Endothelial cell of umbilical vein (primary cell): ENCODE data around the gene TSFM. TPM values are rescaled to one million over a fixed set of nuclear protein-coding genes. Genes with fewer than 3 reads are reported as not detected.

Experiments
- BruUV-seq: library from RNA; stranded (reverse); fragments of 400-500 nt; replicated peaks from 2 replicates; lab custom pipeline; 2021; lab: Mats Ljungman, UMichigan
- CTCF ChIA-PET: fragments of 300-600, 350-600 bp; sonication (Branson Sonifier 250); formaldehyde crosslinking; loops from one replicate; lab custom pipeline; 2021; ENCODE audit warnings: antibody characterized with exemption, inconsistent platforms; lab: Charles Lee
- POLR2A ChIA-PET: fragments of 300-600, 350-600 bp; sonication (Branson Sonifier 250); formaldehyde crosslinking; loops from one replicate; lab custom pipeline; 2021; ENCODE audit warnings: antibody characterized with exemption, inconsistent platforms; lab: Charles Lee
- DNase-seq: peaks from one replicate; pipeline ENCODE4 v3.0.0-alpha.2; 2011; ENCODE audit warnings: low read depth, low spot score
- FAIRE-seq: peaks from 2 replicates; lab custom pipeline; 2011; peaks lifted over from hg19 to GRCh38; lab: Jason Lieb, UNC
- H2AFZ ChIP-seq: 2 replicates; pipeline ENCODE4 v1.6.0; 2012; ENCODE audit warnings: low read depth, low read length, control low read depth, inconsistent platforms
- H3K27ac ChIP-seq: 2 replicates; pipeline ENCODE4 v1.5.1; 2011; ENCODE audit warnings: low read depth, mild to moderate bottlenecking, control low read depth, low read length, moderate library complexity; ENCODE audit not compliant: insufficient read depth
- H3K27me3 ChIP-seq, 2 experiments: 2 replicates each; pipeline versions ENCODE4 v1.6.0 to v1.6.1; 2011; ENCODE audit warnings: low read length in 2 of 2, mixed read lengths in 1 of 2; ENCODE audit not compliant: control insufficient read depth in 2 of 2, insufficient read depth in 2 of 2
- H3K36me3 ChIP-seq, 2 experiments: 2 replicates in 1 of 2; 3 replicates in 1 of 2; pipeline ENCODE4 v1.5.1; 2011; ENCODE audit warnings: low read length in 2 of 2, mild to moderate bottlenecking in 1 of 2, moderate library complexity in 1 of 2; ENCODE audit not compliant: control insufficient read depth in 2 of 2, insufficient read depth in 2 of 2; ENCODE audit errors: extremely low read depth in 1 of 2
- H3K4me1 ChIP-seq: 3 replicates; pipeline ENCODE4 v1.5.1; 2011; ENCODE audit warnings: mild to moderate bottlenecking, low read length; ENCODE audit not compliant: control insufficient read depth, insufficient read depth; ENCODE audit errors: extremely low read depth
- H3K4me2 ChIP-seq: 2 replicates; pipeline ENCODE4 v1.6.1; 2011; ENCODE audit warnings: low read length, control low read depth, mixed read lengths; ENCODE audit not compliant: insufficient read depth
- H3K4me3 ChIP-seq, 3 experiments: fragments of 200-600 bp in 1 of 3; sonication (generic), shearing (Covaris generic) in 1 of 3; replicated peaks in 1 of 3; 2 replicates each; pipeline ENCODE4 v1.5.1; 2011 to 2016; ENCODE audit warnings: control low read depth in 3 of 3, low read length in 3 of 3, mild to moderate bottlenecking in 2 of 3, inconsistent platforms in 1 of 3, low read depth in 1 of 3, moderate library complexity in 1 of 3; ENCODE audit not compliant: insufficient read depth in 1 of 3
- H3K79me2 ChIP-seq: 2 replicates; pipeline ENCODE4 v1.6.0; 2012; ENCODE audit warnings: low read length, inconsistent platforms; ENCODE audit not compliant: control insufficient read depth, insufficient read depth
- H3K9ac ChIP-seq: replicated peaks from 2 replicates; pipeline ENCODE3; 2011; ENCODE audit warnings: low read length, control low read depth; ENCODE audit not compliant: insufficient read depth; ENCODE audit errors: extremely low read depth
- H3K9me1 ChIP-seq: replicated peaks from 3 replicates; pipeline ENCODE4 v1.6.0; 2011; ENCODE audit warnings: mild to moderate bottlenecking, low read length; ENCODE audit not compliant: control insufficient read depth, insufficient read depth; ENCODE audit errors: extremely low read depth
- H3K9me3 ChIP-seq: replicated peaks from 2 replicates; pipeline ENCODE4 v1.5.1; 2012; ENCODE audit warnings: low read length, inconsistent platforms; ENCODE audit not compliant: control insufficient read depth, insufficient read depth
- H4K20me1 ChIP-seq: replicated peaks from 2 replicates; pipeline ENCODE3; 2011; ENCODE audit warnings: mild to moderate bottlenecking, low read length; ENCODE audit not compliant: control insufficient read depth, insufficient read depth; ENCODE audit errors: extremely low read depth
- CTCF ChIP-seq, 2 donors: IDR thresholded peaks; 1 replicate in 1 of 2; 2 replicates in 1 of 2; pipeline ENCODE4 v1.5.1; 2011; ENCODE audit warnings: low read length in 2 of 2, mild to moderate bottlenecking in 2 of 2, moderate library complexity in 2 of 2, control low read depth in 1 of 2, inconsistent platforms in 1 of 2, low read depth in 1 of 2; ENCODE audit not compliant: insufficient read depth in 1 of 2; ENCODE audit errors: extremely low read depth in 1 of 2
- FOS ChIP-seq: IDR thresholded peaks from 2 replicates; pipeline ENCODE4 v1.6.1; 2011; ENCODE audit warnings: mild to moderate bottlenecking, low read length, moderate library complexity, borderline replicate concordance; ENCODE audit not compliant: insufficient read depth
- MAX ChIP-seq: IDR thresholded peaks from 2 replicates; pipeline ENCODE4 v1.6.1; 2011; ENCODE audit not compliant: insufficient read depth, insufficient read length
- POLR2A ChIP-seq: IDR thresholded peaks from 2 replicates; pipeline ENCODE4 v1.6.1; 2012; ENCODE audit warnings: low read depth, mild to moderate bottlenecking, control low read depth, low read length
- dilution Hi-C: fragments of 300-500 bp; cut with MboI; formaldehyde crosslinking; loops from one replicate; pipeline ENCODE4 v1.15.0; 2019; ENCODE audit warnings: low sequenced_read_pairs; ENCODE audit not compliant: extremely low pct_ligation_motif_present
- intact Hi-C: fragments of 100-400 bp; cut with micrococcal nuclease; formaldehyde crosslinking; loops from one replicate; pipeline ENCODE4 v1.10.0; 2022
- polyA plus RNA-seq, 4 experiments: library from polyadenylated mRNA; depleted of rRNA in 3 of 4; stranded (reverse) in 3 of 4; unstranded in 1 of 4; fragments of >200 nt; gene quantifications; 2 replicates each; pipeline versions ENCODE4 v1.2.1 to v1.2.3, GENCODE V29; 2011 to 2012; ENCODE audit warnings: missing spikeins in 1 of 4
- total RNA-seq: library from RNA; stranded (reverse); gene quantifications from 2 replicates; pipeline ENCODE4 v1.2.3, GENCODE V29; 2021

TSFM gene
- total and polyA plus RNA-seq, 2 donors (not counting 3 experiments of a cell fraction or from before 2014, with no cell fraction given): 16.5 to 41.8 TPM

GRCh38 chr12:57822392-57823130 lies 40.0 kb downstream of the TSFM start:
- no peaks in the 10 kb centered on the region for H3K9me1 ChIP-seq
- dilution Hi-C loops: no loop called here
- H3K27me3 ChIP-seq: no peaks in the 10 kb centered on the region

More at GRCh38 chr12:57822392-57823130, 40.0 kb downstream of the TSFM start:
- FAIRE-seq: no peak
- no peak overlapping the region for H2AFZ ChIP-seq
- POLR2A ChIA-PET: no interaction called here
- TSS peak; percentile 6 for BruUV-seq
- no peaks in the 10 kb centered on the region for H3K9me3 ChIP-seq
- no peak overlapping the region for H3K9ac ChIP-seq
- TF ChIP-seq POLR2A (no peak), FOS (no peak), MAX (no peak), CTCF (IDR thresholded peaks at IDR 0.05; ENCODE audit: extremely low read depth in 1 of 2, insufficient read depth in 1 of 2, low read depth in 1 of 2, low read length in 2 of 2) (no peak)
- no peak overlapping the region for H3K4me2 ChIP-seq
- no peaks in the 10 kb centered on the region for H3K79me2 ChIP-seq
- CTCF ChIA-PET: interaction anchor here (1.0 kb wide), 2 partner anchors 19 to 83 kb away, joined by 3 to 4 read pairs; no protein-coding TSS in a partner anchor
- DNase-seq: no peak
- peaks cover 28 to 65% of the 10 kb centered on the region in 2 experiments for H3K36me3 ChIP-seq
- no peaks in the 10 kb centered on the region for H3K4me1 ChIP-seq
- H3K27ac ChIP-seq: no peak overlapping the region
- H4K20me1 ChIP-seq: no peaks in the 10 kb centered on the region
- H3K4me3 ChIP-seq: no peak overlapping the region
- intact Hi-C loops: no loop called here
